Ovary (tissue), 9 donors: ENCODE measurements around the gene NDUFB4. TPM values are rescaled to one million over a fixed set of nuclear protein-coding genes. Genes with fewer than 3 reads are reported as not detected.

Source experiments
- DNase-seq, 5 donors: peaks; one replicate each; pipeline ENCODE4 v3.0.0-alpha.2; 2019 to 2020
- H3K27ac ChIP-seq, 2 donors: fragments of 200-600 bp; one replicate each; pipeline versions ENCODE4 v1.5.1 to v1.8.0; 2019 to 2022
- H3K27me3 ChIP-seq: fragments of 200-600 bp; one replicate; pipeline ENCODE4 v1.8.0; 2022
- H3K36me3 ChIP-seq: fragments of 200-600 bp; sonication (generic); one replicate; pipeline ENCODE4 v1.5.1; 2019
- H3K4me1 ChIP-seq: one replicate; pipeline ENCODE4 v1.8.1; 2013; ENCODE audit warnings: mild to moderate bottlenecking, moderate library complexity; ENCODE audit not compliant: insufficient read depth
- H3K4me3 ChIP-seq: fragments of 200-600 bp; sonication (generic); one replicate; pipeline ENCODE4 v1.5.1; 2017
- H3K9me3 ChIP-seq, 2 donors: fragments of 200-600 bp in 1 of 2; sonication (generic) in 1 of 2; one replicate each; pipeline versions ENCODE4 v1.5.1 to v1.8.1; 2013 to 2019; ENCODE audit warnings: mild to moderate bottlenecking in 1 of 2, moderate library complexity in 1 of 2
- EP300 ChIP-seq: sonication (generic); formaldehyde crosslinking; IDR thresholded peaks from one replicate; pipeline ENCODE4 v1.6.1; 2017; ENCODE audit warnings: antibody characterized with exemption
- POLR2A ChIP-seq: fragments of 450-650 bp; IDR thresholded peaks from one replicate; pipeline ENCODE4 v1.6.1; 2017; ENCODE audit warnings: antibody characterized with exemption, mild to moderate bottlenecking, moderate library complexity
- WGBS, 3 donors: extraction: QIAGEN DNeasy Blood & Tissue Kit in 1 of 3; methylation state at CpG; one replicate each; pipeline versions ENCODE4 v1.1.5 to v1.1.7; 2013 to 2017; 5-methylcytosine and 5-hydroxymethylcytosine counted together
- intact Hi-C, 4 donors: fragments of 100-400 bp; cut with DNase I; formaldehyde crosslinking; loops; one replicate each; pipeline versions ENCODE4 v1.11.0 to v1.15.1; 2022 to 2023
- polyA plus RNA-seq, 2 donors: library from polyadenylated mRNA; stranded (reverse); fragments of 200-250 nt in 1 of 2; fragments of 350-450 nt in 1 of 2; fragmentation: Illumina TruSeq in 1 of 2; extraction: RNeasy Lipid Tissue Mini Kit (QIAGEN cat#74804) in 1 of 2; gene quantifications; one replicate each; pipeline ENCODE4 v1.2.3, GENCODE V29; 2013 to 2014
- total RNA-seq, 7 donors: library from RNA; depleted of rRNA in 2 of 7; stranded (reverse); fragments of >200 nt in 2 of 7; fragmentation: NEBNext Ultra II Directional in 3 of 7; extraction: Animal tissue kit (Norgen Biotek cat#: 25700) in 3 of 7; gene quantifications; one replicate each; pipeline versions ENCODE4 v1.1.0 to v1.2.4, GENCODE V29; 2016 to 2023
- TF ChIP-seq, protein P1 (sequence below), 3 donors: fragments of 450-650 bp in 2 of 3; fragments of 200-600 bp in 1 of 3; IDR thresholded peaks; one replicate each; pipeline versions ENCODE4 v1.5.1 to v1.8.0; 2016 to 2022; ENCODE audit warnings: antibody characterized with exemption in 3 of 3, mild to moderate bottlenecking in 1 of 3
- donor health status: DM: no; HTN: no; CAD: no; lungs with moderate emphysema.
- donor health status: DM: no; HTN: no; CAD: no.
- donor health status: Bipolar disorder and iron deficiency.
- donor health status: DM: yes; HTN: yes; CAD: no.
- donor health status: DM: no; HTN: no; CAD: no.
- donor health status: DM: yes; HTN: yes; CAD: no.

The NDUFB4 gene
- total and polyA plus RNA-seq, 9 donors = 58.2 to 183 (median 100) TPM

GRCh38 chr3:120602682-120603081 lies 6.5 kb downstream of the NDUFB4 start:
- TF ChIP-seq, protein P1, sequence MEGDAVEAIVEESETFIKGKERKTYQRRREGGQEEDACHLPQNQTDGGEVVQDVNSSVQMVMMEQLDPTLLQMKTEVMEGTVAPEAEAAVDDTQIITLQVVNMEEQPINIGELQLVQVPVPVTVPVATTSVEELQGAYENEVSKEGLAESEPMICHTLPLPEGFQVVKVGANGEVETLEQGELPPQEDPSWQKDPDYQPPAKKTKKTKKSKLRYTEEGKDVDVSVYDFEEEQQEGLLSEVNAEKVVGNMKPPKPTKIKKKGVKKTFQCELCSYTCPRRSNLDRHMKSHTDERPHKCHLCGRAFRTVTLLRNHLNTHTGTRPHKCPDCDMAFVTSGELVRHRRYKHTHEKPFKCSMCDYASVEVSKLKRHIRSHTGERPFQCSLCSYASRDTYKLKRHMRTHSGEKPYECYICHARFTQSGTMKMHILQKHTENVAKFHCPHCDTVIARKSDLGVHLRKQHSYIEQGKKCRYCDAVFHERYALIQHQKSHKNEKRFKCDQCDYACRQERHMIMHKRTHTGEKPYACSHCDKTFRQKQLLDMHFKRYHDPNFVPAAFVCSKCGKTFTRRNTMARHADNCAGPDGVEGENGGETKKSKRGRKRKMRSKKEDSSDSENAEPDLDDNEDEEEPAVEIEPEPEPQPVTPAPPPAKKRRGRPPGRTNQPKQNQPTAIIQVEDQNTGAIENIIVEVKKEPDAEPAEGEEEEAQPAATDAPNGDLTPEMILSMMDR (IDR thresholded peaks at IDR 0.05) = no peak
- TF ChIP-seq POLR2A (no peak), EP300 (no peak)
- Histone ChIP-seq H3K4me1 (peaks cover 6% of the 10 kb centered on the region), H3K9me3 (no peaks in the 10 kb centered on the region), H3K27ac (no peak overlapping the region), H3K27me3 (no peaks in the 10 kb centered on the region), H3K36me3 (no peaks in the 10 kb centered on the region), H3K4me3 (no peak overlapping the region)
- 83 to 92% (median 87%) methylated on average over 2 of the region's 2 CpGs for WGBS, 3 donors
- intact Hi-C loops = loop anchor here in 1 of 4 donors (5.0 kb wide), 1 partner anchor 155 kb away; no protein-coding TSS in a partner anchor
- no peak for DNase-seq

DNA sequence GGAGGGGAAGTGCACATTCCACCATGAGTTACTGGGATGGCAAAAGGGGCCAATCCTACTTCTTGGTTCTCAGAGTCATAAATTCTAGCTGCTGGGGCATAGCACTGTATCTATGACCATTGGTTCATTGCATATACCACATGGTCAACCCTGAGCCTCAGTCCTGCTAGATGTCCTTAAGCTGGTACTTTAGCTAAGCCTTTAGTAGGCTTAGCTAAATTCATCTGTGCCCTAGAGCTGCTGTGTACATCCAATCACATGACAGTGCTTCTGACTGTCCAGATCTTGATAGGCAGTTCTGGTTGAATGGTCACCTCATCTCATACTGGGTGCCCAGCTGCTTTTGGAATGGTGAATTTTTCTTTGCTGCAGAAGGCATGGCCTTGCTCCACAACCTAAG lies 8.2 kb downstream of the NDUFB4 start:
- Histone ChIP-seq H3K27ac (no peak overlapping the region), H3K36me3 (no peaks in the 10 kb centered on the region), H3K9me3 (no peaks in the 10 kb centered on the region), H3K27me3 (no peaks in the 10 kb centered on the region), H3K4me3 (no peak overlapping the region), H3K4me1 (peaks cover under 1% of the 10 kb centered on the region)
- DNase-seq = no peak
- TF ChIP-seq EP300 = no peak
- no peak for TF ChIP-seq POLR2A
- TF ChIP-seq, protein P1 (IDR thresholded peaks at IDR 0.05) = no peak
- intact Hi-C loops = loop anchor here in 1 of 4 donors (5.0 kb wide), 1 partner anchor 157 kb away; no protein-coding TSS in a partner anchor

- H3K4me1 ChIP-seq = no peaks in the 10 kb centered on the region
- H3K36me3 ChIP-seq = no peaks in the 10 kb centered on the region
- intact Hi-C loops = loop anchor here in 1 of 4 donors (5.0 kb wide), 1 partner anchor 157 kb away; no protein-coding TSS in a partner anchor
- no peaks in the 10 kb centered on the region for H3K9me3 ChIP-seq
- no peak overlapping the region for H3K27ac ChIP-seq
- no peaks in the 10 kb centered on the region for H3K27me3 ChIP-seq
- TF ChIP-seq, protein P1 (IDR thresholded peaks at IDR 0.05) = no peak
- TF ChIP-seq POLR2A (no peak), EP300 (no peak)
- H3K4me3 ChIP-seq = no peak overlapping the region
- DNase-seq = no peak
These were observed 8.6 kb downstream of the NDUFB4 start for GRCh38 chr3:120604784-120605183.

GRCh38 chr3:120608506-120608905 lies 12.4 kb downstream of the NDUFB4 start:
- TF ChIP-seq EP300 = no peak
- no peak for TF ChIP-seq POLR2A
- TF ChIP-seq, protein P1 (IDR thresholded peaks at IDR 0.05) = no peak
- DNase-seq = no peak
- WGBS, 3 donors = 84 to 88% (median 88%) methylated on average over 4 of the region's 4 CpGs

More at GRCh38 chr3:120608506-120608905, 12.4 kb downstream of the NDUFB4 start:
- Histone ChIP-seq H3K4me3 (no peak overlapping the region), H3K36me3 (no peaks in the 10 kb centered on the region), H3K9me3 (no peaks in the 10 kb centered on the region), H3K27ac (no peak overlapping the region), H3K27me3 (no peaks in the 10 kb centered on the region), H3K4me1 (no peaks in the 10 kb centered on the region)
- intact Hi-C loops = no loop called here
